Trophoblast cell (in vitro differentiated cells and primary cell): ENCODE measurements around the gene C14orf93.

Experiments used
- DNase-seq, 2 donors: peaks; one replicate each; pipeline ENCODE4 v3.0.0-alpha.2; 2016
- H2AFZ ChIP-seq: 2 replicates; pipeline ENCODE4 v1.6.1; 2013; ENCODE audit warnings: low read length, moderate library complexity, mild to moderate bottlenecking; ENCODE audit not compliant: insufficient read depth, poor library complexity
- H2AK5ac ChIP-seq: 2 replicates; pipeline ENCODE4 v1.6.1; 2013; ENCODE audit warnings: mild to moderate bottlenecking, low read length
- H2BK120ac ChIP-seq: 2 replicates; pipeline ENCODE4 v1.6.1; 2013; ENCODE audit warnings: low read length, mild to moderate bottlenecking, moderate library complexity; ENCODE audit not compliant: insufficient read depth, poor library complexity
- H2BK12ac ChIP-seq: 2 replicates; pipeline ENCODE4 v1.6.1; 2013; ENCODE audit warnings: mild to moderate bottlenecking, low read length, moderate library complexity
- H2BK5ac ChIP-seq: 2 replicates; pipeline ENCODE4 v1.6.1; 2013; ENCODE audit warnings: low read length, low read depth, moderate library complexity, mild to moderate bottlenecking; ENCODE audit not compliant: poor library complexity
- H3K14ac ChIP-seq: 2 replicates; pipeline ENCODE4 v1.6.1; 2013; ENCODE audit warnings: mild to moderate bottlenecking, low read length
- H3K18ac ChIP-seq: 2 replicates; pipeline ENCODE4 v1.6.1; 2013; ENCODE audit warnings: mild to moderate bottlenecking, low read length
- H3K23ac ChIP-seq: 2 replicates; pipeline ENCODE4 v1.6.1; 2013; ENCODE audit warnings: low read length
- H3K27ac ChIP-seq: 2 replicates; pipeline ENCODE4 v1.5.1; 2013; ENCODE audit warnings: low read depth, mild to moderate bottlenecking, inconsistent platforms, low read length, moderate library complexity
- H3K27me3 ChIP-seq: 2 replicates; pipeline ENCODE4 v1.6.1; 2013; ENCODE audit warnings: inconsistent platforms, mild to moderate bottlenecking, low read length, moderate library complexity; ENCODE audit not compliant: insufficient read depth
- H3K36me3 ChIP-seq, 2 experiments: 1 replicate in 1 of 2; 2 replicates in 1 of 2; pipeline ENCODE4 v1.6.1; 2013; ENCODE audit warnings: low read length in 2 of 2, mild to moderate bottlenecking in 2 of 2, moderate library complexity in 1 of 2; ENCODE audit not compliant: insufficient read depth in 2 of 2, control insufficient read depth in 1 of 2
- H3K4ac ChIP-seq: 2 replicates; pipeline ENCODE4 v1.6.1; 2013; ENCODE audit warnings: low read depth, mild to moderate bottlenecking, low read length, moderate library complexity
- H3K4me1 ChIP-seq, 2 experiments: 1 replicate in 1 of 2; 2 replicates in 1 of 2; pipeline ENCODE4 v1.6.1; 2013; ENCODE audit warnings: low read length in 2 of 2, mild to moderate bottlenecking in 2 of 2, moderate library complexity in 1 of 2; ENCODE audit not compliant: insufficient read depth in 2 of 2, control insufficient read depth in 1 of 2
- H3K4me2 ChIP-seq: 2 replicates; pipeline ENCODE4 v1.6.1; 2013; ENCODE audit warnings: inconsistent platforms, mild to moderate bottlenecking, low read length, moderate library complexity
- H3K4me3 ChIP-seq: 2 replicates; pipeline ENCODE4 v1.5.1; 2013; ENCODE audit warnings: mild to moderate bottlenecking, low read depth, low read length, inconsistent platforms
- H3K79me1 ChIP-seq: one replicate; pipeline ENCODE4 v1.6.1; 2013; ENCODE audit warnings: low read length
- H3K79me2 ChIP-seq: 2 replicates; pipeline ENCODE4 v1.6.1; 2013; ENCODE audit warnings: low read length, mild to moderate bottlenecking; ENCODE audit not compliant: control insufficient read depth, insufficient read depth, poor library complexity
- H3K9ac ChIP-seq: 2 replicates; pipeline ENCODE4 v1.6.1; 2013; ENCODE audit warnings: mild to moderate bottlenecking, low read length
- H3K9me3 ChIP-seq: 2 replicates; pipeline ENCODE4 v1.6.1; 2013; ENCODE audit warnings: low read depth, mild to moderate bottlenecking, control low read depth, inconsistent platforms, low read length; ENCODE audit not compliant: insufficient read depth
- H4K12ac ChIP-seq: 2 replicates; pipeline ENCODE4 v1.6.1; 2013; ENCODE audit warnings: low read depth, mild to moderate bottlenecking, low read length, moderate library complexity
- H4K8ac ChIP-seq: 2 replicates; pipeline ENCODE4 v1.6.1; 2013; ENCODE audit warnings: low read depth, mild to moderate bottlenecking, low read length, moderate library complexity
- H4K91ac ChIP-seq: one replicate; pipeline ENCODE4 v1.6.1; 2013; ENCODE audit warnings: low read depth, mild to moderate bottlenecking, low read length, moderate library complexity
- WGBS: extraction: QIAGEN DNeasy Blood & Tissue Kit; methylation state at CpG from one replicate; pipeline ENCODE4 v1.1.7; 2013; ENCODE audit warnings: missing lambda C conversion rate; ENCODE audit not compliant: insufficient read length, insufficient coverage; ENCODE audit errors: extremely low coverage; 5-methylcytosine and 5-hydroxymethylcytosine counted together

Gene C14orf93

DNA sequence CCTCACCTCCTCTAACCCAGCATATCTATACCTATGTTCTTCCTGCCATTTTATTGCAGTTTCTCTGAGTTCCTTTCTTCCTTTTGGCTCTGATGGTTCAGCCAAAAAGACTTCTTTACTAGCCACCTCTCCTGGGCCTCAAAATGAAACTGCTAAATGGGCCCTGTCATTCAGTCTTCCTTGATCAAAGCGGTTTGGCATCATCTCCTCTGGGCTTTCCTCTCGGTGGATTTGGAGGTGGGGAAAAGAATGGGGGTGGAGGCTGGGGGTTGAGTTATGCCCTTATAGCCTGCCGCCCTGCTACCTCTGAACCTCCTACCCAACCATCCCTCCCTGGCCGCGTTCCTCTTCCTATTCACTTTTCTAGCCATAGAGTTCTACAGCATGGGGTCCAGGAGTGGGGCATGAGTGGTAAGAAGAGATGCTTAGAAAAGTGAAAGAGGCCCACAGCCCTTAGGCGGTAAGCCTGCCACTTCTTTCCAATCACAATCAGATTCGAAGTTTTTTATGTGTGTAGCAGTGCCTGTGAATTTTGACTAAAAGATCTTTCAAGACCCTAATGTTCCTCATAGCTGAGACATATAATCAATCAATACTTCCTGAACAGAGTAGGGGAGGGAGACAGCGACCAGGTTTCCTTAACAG lies 30.1 kb downstream of the C14orf93 start:
- Histone ChIP-seq H4K8ac (no peak overlapping the region), H3K14ac (peak overlapping the region; percentile 80), H3K4me3 (peak overlapping the region; percentile 73), H2BK120ac (no peak overlapping the region), H3K79me1 (peaks cover 43% of the 10 kb centered on the region), H3K9me3 (no peaks in the 10 kb centered on the region), H4K12ac (no peak overlapping the region), H3K18ac (peak overlapping the region; percentile 21), H2AFZ (no peak overlapping the region), H3K23ac (no peak overlapping the region), H3K79me2 (peaks cover 37% of the 10 kb centered on the region), H3K4me1 (peaks cover 28 to 33% of the 10 kb centered on the region in 2 experiments), H3K27ac (peak overlapping the region; percentile 16), H4K91ac (peak overlapping the region; percentile 64), H3K9ac (peak overlapping the region; percentile 29), H2AK5ac (peak overlapping the region; percentile 53), H3K36me3 (peaks cover 17 to 25% of the 10 kb centered on the region in 2 experiments), H3K4ac (peak overlapping the region; percentile 85), H2BK12ac (peak overlapping the region; percentile 64), H2BK5ac (no peak overlapping the region), H3K27me3 (no peaks in the 10 kb centered on the region), H3K4me2 (peak overlapping the region; percentile 90)
- DNase-seq = no peak
- WGBS = no CpG with 5 or more reads among the region's 8 CpGs

DNA sequence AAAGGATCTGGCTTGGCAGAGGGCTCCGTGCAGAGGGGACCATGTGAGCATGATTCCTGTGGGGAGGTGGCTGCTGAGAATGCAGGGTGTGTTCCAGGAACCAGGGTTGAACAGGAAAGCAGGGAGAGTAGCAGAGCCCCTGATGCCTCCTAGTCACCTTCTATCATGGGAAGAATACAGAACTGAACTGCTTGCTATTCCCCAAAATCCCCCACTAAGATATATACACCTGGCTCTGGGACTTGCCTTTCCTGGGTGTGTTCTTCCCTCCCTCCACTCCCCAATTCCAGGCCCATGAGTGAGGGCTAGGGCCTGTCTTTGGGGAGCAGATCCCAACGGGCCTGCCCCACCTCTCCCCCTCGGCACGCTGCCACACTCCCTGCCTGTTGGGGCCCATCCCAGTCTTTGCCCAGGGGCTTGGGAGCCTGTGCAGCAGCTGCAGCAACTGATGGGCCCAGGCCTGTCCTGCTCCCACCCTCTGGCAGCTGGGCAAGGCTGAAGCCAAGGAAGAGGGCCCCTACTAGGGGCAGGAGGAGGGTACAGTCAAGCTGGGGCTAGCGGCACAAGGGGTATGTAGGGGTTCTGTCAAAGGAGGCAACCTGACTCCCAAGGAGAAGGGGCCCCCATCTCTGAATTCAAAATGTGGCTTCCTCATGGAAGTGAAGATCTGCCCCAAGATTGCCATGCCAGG lies 30.8 kb downstream of the C14orf93 start:
- H3K18ac ChIP-seq = peak overlapping the region; percentile 1
- peaks cover 43% of the 10 kb centered on the region for H3K79me1 ChIP-seq
- H3K4me1 ChIP-seq = peaks cover 28 to 33% of the 10 kb centered on the region in 2 experiments
- no peak overlapping the region for H4K8ac ChIP-seq
- no peaks in the 10 kb centered on the region for H3K9me3 ChIP-seq
- H3K27me3 ChIP-seq = no peaks in the 10 kb centered on the region
- peaks cover 37% of the 10 kb centered on the region for H3K79me2 ChIP-seq
- no peak for DNase-seq
- peak overlapping the region; percentile 31 for H3K9ac ChIP-seq
- no peak overlapping the region for H3K23ac ChIP-seq
- H3K4me2 ChIP-seq = peak overlapping the region; percentile 90
- peak overlapping the region; percentile 16 for H3K27ac ChIP-seq
- peak overlapping the region; percentile 2 for H3K4ac ChIP-seq
- peak overlapping the region; percentile 1 for H2BK120ac ChIP-seq
- peak overlapping the region; percentile 1 for H4K91ac ChIP-seq
- H4K12ac ChIP-seq = no peak overlapping the region
- H3K36me3 ChIP-seq = peaks cover 24 to 32% of the 10 kb centered on the region in 2 experiments
- H3K4me3 ChIP-seq = peak overlapping the region; percentile 25
- no CpG with 5 or more reads among the region's 5 CpGs for WGBS
- no peak overlapping the region for H2AK5ac ChIP-seq
- peak overlapping the region; percentile 5 for H3K14ac ChIP-seq
- H2BK5ac ChIP-seq = peak overlapping the region; percentile 1
- peak overlapping the region; percentile 7 for H2BK12ac ChIP-seq
- H2AFZ ChIP-seq = no peak overlapping the region

DNA sequence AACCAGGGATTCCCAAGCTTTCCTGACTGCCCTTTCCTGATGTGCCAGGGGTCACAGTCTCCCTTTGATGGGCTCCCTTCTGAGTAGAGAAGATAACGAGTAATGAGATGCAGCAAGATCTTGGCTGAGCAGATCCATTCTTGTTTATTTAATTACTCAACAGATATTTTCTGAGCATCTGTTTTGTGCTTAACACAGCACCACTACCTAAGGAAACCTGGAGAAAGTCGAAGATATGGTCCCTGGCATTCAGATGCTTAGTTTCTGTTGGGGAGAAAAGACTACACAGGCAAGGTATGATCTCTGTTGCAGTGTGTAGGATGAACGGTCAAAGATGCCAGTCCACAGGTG lies 31.5 kb downstream of the C14orf93 start:
- Histone ChIP-seq H3K27me3 (no peaks in the 10 kb centered on the region), H2BK5ac (peak overlapping the region; percentile 84), H3K36me3 (peaks cover 28 to 37% of the 10 kb centered on the region in 2 experiments), H3K4ac (peak overlapping the region; percentile 80), H4K12ac (no peak overlapping the region), H3K9ac (no peak overlapping the region), H3K4me1 (peaks cover 28 to 33% of the 10 kb centered on the region in 2 experiments), H3K4me3 (no peak overlapping the region), H3K9me3 (no peaks in the 10 kb centered on the region), H3K79me1 (peaks cover 43% of the 10 kb centered on the region), H2AFZ (no peak overlapping the region), H3K18ac (peak overlapping the region; percentile 98), H3K27ac (peak overlapping the region; percentile 93), H3K14ac (peak overlapping the region; percentile 94), H2BK120ac (peak overlapping the region; percentile 89), H3K4me2 (peak overlapping the region; percentile 90), H2BK12ac (peak overlapping the region; percentile 90), H3K79me2 (peaks cover 37% of the 10 kb centered on the region), H2AK5ac (peak overlapping the region; percentile 78), H4K91ac (peak overlapping the region; percentile 78), H4K8ac (peak overlapping the region; percentile 48), H3K23ac (no peak overlapping the region)
- WGBS = no CpG with 5 or more reads among the region's 3 CpGs
- no peak for DNase-seq

DNA sequence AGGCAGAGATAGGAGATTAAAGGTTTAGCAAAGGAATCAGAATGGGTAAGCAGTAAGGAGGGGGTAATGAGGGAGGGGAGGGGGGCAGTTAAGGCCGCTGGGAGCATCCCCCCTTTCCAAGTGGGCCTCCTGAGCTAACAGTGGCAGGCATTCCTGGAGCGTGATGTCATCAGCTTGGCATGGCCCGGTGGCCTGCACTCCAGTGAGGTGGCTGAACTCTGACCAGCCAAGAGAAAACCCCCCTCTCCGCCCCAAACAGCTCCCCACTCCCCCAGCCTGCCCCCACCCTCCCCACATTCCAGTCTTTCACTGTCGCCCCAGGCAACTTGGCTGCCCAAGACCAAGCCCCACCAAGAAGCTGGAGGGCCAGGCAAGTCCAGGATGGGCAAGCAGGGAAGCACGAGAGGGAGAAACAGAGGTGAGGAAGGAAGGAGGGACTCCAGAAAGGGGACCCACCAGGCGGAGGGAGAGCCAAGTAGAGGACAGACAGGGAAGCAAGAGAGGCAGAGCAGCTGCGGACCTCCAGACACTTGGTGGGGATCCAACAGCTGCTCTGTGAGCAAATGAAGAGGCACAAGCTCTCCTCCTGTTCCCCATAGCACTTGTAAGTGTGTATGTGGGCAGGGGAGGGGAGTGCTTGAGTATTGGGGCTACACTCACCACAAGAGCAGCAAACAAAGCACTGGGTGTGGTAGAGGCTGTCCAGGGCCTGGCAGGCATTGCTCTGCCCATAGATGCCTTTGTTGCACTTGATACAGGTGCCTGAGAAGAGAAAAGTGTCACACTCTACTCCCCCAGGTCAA lies 32.1 kb downstream of the C14orf93 start:
- peak overlapping the region; percentile 81 for H4K12ac ChIP-seq
- peak overlapping the region; percentile 14 for H2AFZ ChIP-seq
- peak overlapping the region; percentile 78 for H2AK5ac ChIP-seq
- H3K79me2 ChIP-seq = peaks cover 35% of the 10 kb centered on the region
- DNase-seq = peak; percentile 45 to 57
- H3K79me1 ChIP-seq = peaks cover 41% of the 10 kb centered on the region
- no peak overlapping the region for H3K4me3 ChIP-seq
- H4K8ac ChIP-seq = peak overlapping the region; percentile 48
- H3K27me3 ChIP-seq = no peaks in the 10 kb centered on the region
- H3K14ac ChIP-seq = peak overlapping the region; percentile 94
- peak overlapping the region; percentile 78 for H4K91ac ChIP-seq
- peak overlapping the region; percentile 90 for H3K4me2 ChIP-seq
- H3K4me1 ChIP-seq = peaks cover 28 to 32% of the 10 kb centered on the region in 2 experiments
- peak overlapping the region; percentile 80 for H3K4ac ChIP-seq
- no CpG with 5 or more reads among the region's 8 CpGs for WGBS
- peaks cover 34 to 43% of the 10 kb centered on the region in 2 experiments for H3K36me3 ChIP-seq
- H2BK5ac ChIP-seq = peak overlapping the region; percentile 84
- H2BK120ac ChIP-seq = peak overlapping the region; percentile 89
- H3K27ac ChIP-seq = peak overlapping the region; percentile 93
- H3K23ac ChIP-seq = no peak overlapping the region
- no peaks in the 10 kb centered on the region for H3K9me3 ChIP-seq
- H3K9ac ChIP-seq = peak overlapping the region; percentile 13
- peak overlapping the region; percentile 98 for H3K18ac ChIP-seq
- peak overlapping the region; percentile 90 for H2BK12ac ChIP-seq
